Activated CD8-positive, alpha-beta memory T cell treated with anti-CD3 and anti-CD28 coated beads, Interleukin-2, amount 10 ng/mL, durations not matched to agents 7 days and 5 days (primary cell): ENCODE data around the gene TRIM71. TPM values are rescaled to one million over a fixed set of nuclear protein-coding genes. Genes with fewer than 3 reads are reported as not detected.
"Not testable (repeated sequence)": the region's sequence is repeated elsewhere in the genome, so short reads cannot be mapped to it uniquely, and the experiment has no call there.

ENCODE experiments used
- ATAC-seq: fragments of 150-1000 bp; cut with Tn5 transposase; one replicate; pipeline ENCODE4 v1.10.0; 2021; ENCODE audit warnings: moderate library complexity
- CTCF ChIA-PET: fragments of 350-600 bp; sonication (Branson Sonifier 250); formaldehyde crosslinking; loops from one replicate; lab custom pipeline; 2021; ENCODE audit warnings: antibody characterized with exemption; lab: Charles Lee
- DNase-seq: peaks from one replicate; pipeline ENCODE4 v3.0.0-alpha.2; 2020
- H3K27ac Mint-ChIP-seq: one replicate; pipeline ENCODE4 v1.8.0; 2021; ENCODE audit warnings: mild to moderate bottlenecking, mixed read lengths
- H3K27me3 Mint-ChIP-seq: one replicate; pipeline ENCODE4 v1.8.0; 2021; ENCODE audit warnings: mixed read lengths
- H3K36me3 Mint-ChIP-seq: one replicate; pipeline ENCODE4 v1.8.0; 2021; ENCODE audit warnings: mild to moderate bottlenecking, mixed read lengths
- H3K4me1 Mint-ChIP-seq: one replicate; pipeline ENCODE4 v1.8.0; 2021; ENCODE audit warnings: mixed read lengths
- H3K4me3 Mint-ChIP-seq: one replicate; pipeline ENCODE4 v1.8.0; 2021; ENCODE audit warnings: mild to moderate bottlenecking, moderate library complexity, mixed read lengths
- H3K9me3 Mint-ChIP-seq: one replicate; pipeline ENCODE4 v1.8.0; 2022; ENCODE audit warnings: low read depth, mixed read lengths
- total RNA-seq, 2 experiments: library from RNA; stranded (reverse); gene quantifications; one replicate each; pipeline ENCODE4 v1.2.3, GENCODE V29; 2021

The TRIM71 gene
- total RNA-seq, 2 experiments from 2014 or later, result 0.09 TPM; not detected in 1

DNA sequence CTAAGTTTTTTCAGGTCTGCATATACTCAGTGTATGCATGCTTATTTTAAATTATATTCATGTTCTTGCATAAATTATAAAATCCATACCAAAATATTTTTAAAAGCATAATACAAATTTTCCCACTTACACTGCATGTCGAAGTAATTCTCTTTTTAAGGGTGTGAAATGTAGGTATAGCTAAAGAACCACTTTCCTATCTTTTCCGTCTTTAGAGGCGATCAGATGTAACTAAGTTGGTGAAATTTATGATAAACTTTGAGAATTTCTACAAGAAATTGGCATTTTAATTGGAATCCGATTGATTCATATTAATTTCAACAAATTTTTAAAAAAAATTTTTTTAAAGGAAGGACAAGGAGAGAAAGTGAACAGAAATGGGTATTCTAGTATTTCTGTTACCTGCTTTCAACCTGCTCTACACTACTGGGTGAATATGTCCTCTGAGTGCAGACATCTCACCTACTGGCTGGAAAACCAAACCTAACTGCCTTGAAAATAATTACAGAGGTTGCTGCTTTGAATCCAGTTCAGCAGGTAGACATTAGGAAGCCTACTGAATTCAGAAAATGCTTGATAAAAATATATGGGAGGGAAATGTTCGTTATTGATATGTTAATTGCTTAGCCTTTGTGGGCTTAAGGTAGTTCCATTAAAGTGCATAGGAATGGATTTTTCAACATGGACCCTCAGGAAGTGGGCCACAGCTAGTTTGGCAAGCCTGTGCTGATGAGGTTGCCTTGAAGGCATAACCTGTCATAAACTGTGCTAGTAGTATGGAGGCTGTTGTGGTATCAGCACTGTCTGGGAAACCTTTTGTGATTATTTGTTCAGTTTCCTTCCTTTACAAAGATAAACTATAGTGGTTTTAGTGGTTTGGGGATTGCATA lies 5.1 kb downstream of the TRIM71 start:
- Mint-ChIP-seq H3K9me3 (no peaks in the 10 kb centered on the region), H3K27ac (no peak overlapping the region), H3K36me3 (peaks cover 1% of the 10 kb centered on the region), H3K4me3 (no peak overlapping the region), H3K27me3 (peaks cover 64% of the 10 kb centered on the region), H3K4me1 (peaks cover 7% of the 10 kb centered on the region)
- ATAC-seq, result no peak
- DNase-seq, result no peak
- CTCF ChIA-PET, result no interaction called here

DNA sequence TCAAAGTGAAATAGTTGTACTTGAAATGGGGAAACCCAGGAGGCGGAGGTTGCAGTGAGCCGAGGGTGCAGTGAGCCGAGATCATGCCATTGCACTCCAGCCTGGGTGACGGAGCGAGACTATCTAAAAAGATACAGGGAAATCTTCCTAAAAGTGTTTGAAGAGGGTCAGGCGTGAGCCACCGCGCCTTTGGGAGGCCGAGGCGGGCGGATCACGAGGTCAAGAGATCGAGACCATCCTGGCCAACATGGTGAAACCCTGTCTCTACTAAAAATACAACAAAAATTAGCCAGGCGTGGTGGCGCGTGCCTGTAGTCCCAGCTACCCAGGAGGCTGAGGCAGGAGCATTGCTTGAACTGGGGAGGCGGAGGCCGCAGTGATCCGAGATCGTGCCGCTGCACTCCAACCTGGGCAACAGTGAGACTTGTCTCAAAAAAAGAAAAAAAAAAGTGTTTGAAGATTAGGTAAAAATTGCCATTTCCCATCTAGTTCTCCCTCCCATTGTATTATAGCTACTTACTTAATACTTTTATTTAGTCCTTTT lies 5.9 kb downstream of the TRIM71 start:
- H3K9me3 Mint-ChIP-seq, H3K4me3 Mint-ChIP-seq, H3K4me1 Mint-ChIP-seq, ATAC-seq, DNase-seq, CTCF ChIA-PET, H3K27ac Mint-ChIP-seq, H3K36me3 Mint-ChIP-seq: not testable (repeated sequence)
- peaks cover 62% of the 10 kb centered on the region for H3K27me3 Mint-ChIP-seq

DNA sequence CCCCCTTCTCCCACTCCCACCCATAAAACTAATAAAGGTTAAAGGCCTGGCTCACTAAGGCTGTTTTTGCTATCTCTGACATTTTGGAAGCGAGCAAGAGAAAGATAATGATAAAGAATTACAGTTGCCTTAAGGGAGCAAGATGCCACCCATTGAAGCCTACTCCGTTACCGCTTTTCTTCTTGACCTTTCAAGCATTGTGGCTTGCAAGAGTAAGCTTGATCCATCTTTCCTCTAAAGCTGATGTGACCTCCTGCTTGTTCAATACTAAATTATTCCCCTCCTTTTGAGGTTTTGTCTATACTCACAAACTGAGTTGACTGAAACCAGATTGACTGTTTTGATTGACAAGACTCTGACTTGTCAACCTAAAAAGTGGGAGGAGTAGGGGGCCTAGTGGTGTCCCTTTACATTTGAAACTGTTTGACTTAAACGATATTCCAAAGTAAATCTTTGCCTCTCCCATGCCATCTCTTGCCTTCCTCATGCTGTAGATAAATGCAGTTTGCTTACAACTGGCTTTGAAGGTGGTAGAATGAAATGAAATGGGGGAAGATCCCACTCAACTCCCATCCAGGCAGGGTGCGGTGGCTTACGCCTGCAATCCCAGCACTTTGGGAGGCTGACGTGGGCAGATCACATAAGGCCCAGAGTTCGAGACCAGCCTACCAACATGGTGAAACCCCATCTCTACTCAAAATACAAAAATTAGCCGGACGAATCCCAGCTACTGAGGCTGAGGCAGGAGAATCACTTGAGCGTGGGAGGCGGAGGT lies 8.0 kb downstream of the TRIM71 start:
- CTCF ChIA-PET, result no interaction called here
- H3K4me1 Mint-ChIP-seq, result no peaks in the 10 kb centered on the region
- no peak for DNase-seq
- no peak overlapping the region for H3K4me3 Mint-ChIP-seq
- no peaks in the 10 kb centered on the region for H3K9me3 Mint-ChIP-seq
- ATAC-seq, result no peak
- H3K27me3 Mint-ChIP-seq, result peaks cover 52% of the 10 kb centered on the region
- no peak overlapping the region for H3K27ac Mint-ChIP-seq
- H3K36me3 Mint-ChIP-seq, result no peaks in the 10 kb centered on the region

DNA sequence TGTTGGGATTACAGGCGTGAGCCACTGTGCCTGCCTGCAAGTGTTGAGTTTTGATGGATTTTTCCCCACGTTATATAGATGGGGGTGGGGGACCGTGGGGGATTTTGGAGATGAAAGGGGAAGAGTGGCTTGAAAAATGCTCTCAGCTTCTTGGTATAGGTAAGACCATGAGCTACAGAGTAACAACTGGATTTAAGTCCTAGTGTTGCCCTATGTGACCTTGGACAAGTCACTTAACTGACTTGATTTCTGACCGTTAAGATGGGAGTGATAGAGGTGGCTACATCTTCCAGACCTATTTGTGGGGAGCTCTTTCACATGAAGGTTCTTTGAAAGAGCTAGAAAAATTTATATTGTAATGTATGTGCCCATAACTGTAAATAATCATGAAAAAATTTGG lies 13.3 kb downstream of the TRIM71 start:
- H3K27me3 Mint-ChIP-seq, result peaks cover 59% of the 10 kb centered on the region
- H3K36me3 Mint-ChIP-seq, result no peaks in the 10 kb centered on the region
- H3K9me3 Mint-ChIP-seq, result no peaks in the 10 kb centered on the region
- H3K4me3 Mint-ChIP-seq, result no peak overlapping the region
- DNase-seq (no peak), ATAC-seq (no peak)
- H3K27ac Mint-ChIP-seq, result no peak overlapping the region
- no peaks in the 10 kb centered on the region for H3K4me1 Mint-ChIP-seq
- CTCF ChIA-PET, result no interaction called here

DNA sequence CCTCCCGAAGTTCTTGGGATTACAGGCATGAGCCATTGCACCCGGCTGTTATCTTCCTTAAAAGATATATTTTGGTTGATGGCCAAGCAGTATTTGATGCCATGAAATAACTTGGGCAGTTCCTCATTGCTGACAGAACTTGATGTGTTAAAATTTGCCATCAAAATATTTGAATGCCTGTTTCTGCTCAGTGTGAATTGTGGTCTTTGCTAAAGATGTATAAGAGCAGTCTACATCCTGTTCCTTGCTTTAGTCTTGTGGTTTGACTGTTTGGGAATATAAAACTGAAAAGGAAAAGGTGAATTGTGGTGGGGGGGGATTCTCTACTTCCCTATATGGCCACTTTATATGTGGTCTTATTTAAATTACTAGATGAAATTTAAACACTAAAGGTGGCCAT lies 14.0 kb downstream of the TRIM71 start:
- CTCF ChIA-PET, result no interaction called here
- Mint-ChIP-seq H3K27ac (no peak overlapping the region), H3K4me1 (no peaks in the 10 kb centered on the region), H3K36me3 (no peaks in the 10 kb centered on the region), H3K4me3 (no peak overlapping the region), H3K9me3 (no peaks in the 10 kb centered on the region), H3K27me3 (peaks cover 64% of the 10 kb centered on the region)
- no peak for DNase-seq
- no peak for ATAC-seq

DNA sequence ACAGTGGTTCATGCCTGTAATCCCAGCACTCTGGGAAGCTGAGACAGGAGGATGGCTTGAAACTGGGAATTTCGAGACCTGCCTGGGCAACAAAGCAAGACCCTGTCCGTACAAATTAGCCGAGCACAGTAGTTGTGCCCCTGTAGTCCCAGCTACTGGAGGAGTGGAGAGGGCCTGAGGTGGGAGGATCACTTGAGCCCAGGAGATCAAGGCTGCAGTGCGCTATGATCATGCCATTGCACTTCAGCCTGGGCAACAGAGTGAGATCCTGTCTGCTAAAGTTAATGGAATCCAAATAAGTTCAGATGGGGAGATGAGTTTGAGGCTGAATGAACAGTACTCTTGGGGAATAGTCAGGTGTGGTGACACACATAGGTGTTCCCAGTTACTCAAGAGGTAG lies 14.4 kb downstream of the TRIM71 start:
- H3K36me3 Mint-ChIP-seq, result no peaks in the 10 kb centered on the region
- H3K9me3 Mint-ChIP-seq, result no peaks in the 10 kb centered on the region
- DNase-seq, result no peak
- no peak overlapping the region for H3K27ac Mint-ChIP-seq
- CTCF ChIA-PET, result no interaction called here
- ATAC-seq, result no peak
- peaks cover 64% of the 10 kb centered on the region for H3K27me3 Mint-ChIP-seq
- H3K4me3 Mint-ChIP-seq, result no peak overlapping the region
- no peaks in the 10 kb centered on the region for H3K4me1 Mint-ChIP-seq

DNA sequence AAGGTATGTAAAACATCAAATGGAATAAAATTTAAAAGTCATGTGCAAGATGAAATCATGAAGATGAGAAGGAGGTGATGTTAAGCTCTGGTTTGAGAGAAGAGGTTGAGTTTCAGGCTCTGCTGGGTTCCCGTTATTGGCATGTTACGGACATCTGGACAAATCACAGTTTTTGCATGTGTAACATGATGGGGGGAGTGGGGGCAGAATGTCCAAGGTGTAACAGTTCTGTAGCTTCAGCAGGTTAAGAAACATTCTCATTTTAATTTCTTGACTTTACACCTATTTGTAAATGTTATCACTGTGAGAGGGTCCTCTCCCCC lies 17.2 kb downstream of the TRIM71 start:
- CTCF ChIA-PET, result interaction anchor here (1.3 kb wide), 1 partner anchor 20 kb away, joined by 4 read pairs; no protein-coding TSS in a partner anchor
- Mint-ChIP-seq H3K27ac (no peak overlapping the region), H3K36me3 (no peaks in the 10 kb centered on the region), H3K4me1 (no peaks in the 10 kb centered on the region), H3K4me3 (no peak overlapping the region), H3K9me3 (no peaks in the 10 kb centered on the region), H3K27me3 (peaks cover 58% of the 10 kb centered on the region)
- ATAC-seq (no peak), DNase-seq (no peak)

DNA sequence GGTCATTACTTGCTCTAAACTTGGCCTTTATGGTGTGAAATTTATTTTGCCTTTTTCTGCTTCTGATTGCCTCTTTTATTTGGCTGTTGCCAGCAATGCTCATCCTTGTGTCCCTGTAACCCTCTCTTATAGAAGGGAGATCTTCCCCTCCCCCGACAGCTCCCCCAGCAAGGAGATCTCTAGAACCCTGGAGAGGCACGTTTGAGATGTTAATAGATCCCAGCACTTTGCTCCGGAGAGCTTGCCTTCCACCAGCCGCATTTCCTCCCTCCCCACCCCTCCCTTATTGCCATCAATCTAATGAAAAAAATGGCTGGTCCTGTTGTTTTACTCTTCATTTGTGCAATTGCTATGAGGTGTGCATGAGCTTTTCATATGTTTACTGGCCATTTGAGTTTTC lies 18.2 kb downstream of the TRIM71 start:
- Mint-ChIP-seq H3K4me3 (no peak overlapping the region), H3K27me3 (peaks cover 60% of the 10 kb centered on the region), H3K27ac (no peak overlapping the region), H3K9me3 (no peaks in the 10 kb centered on the region), H3K36me3 (no peaks in the 10 kb centered on the region), H3K4me1 (no peaks in the 10 kb centered on the region)
- DNase-seq (no peak), ATAC-seq (no peak)
- CTCF ChIA-PET, result no interaction called here

DNA sequence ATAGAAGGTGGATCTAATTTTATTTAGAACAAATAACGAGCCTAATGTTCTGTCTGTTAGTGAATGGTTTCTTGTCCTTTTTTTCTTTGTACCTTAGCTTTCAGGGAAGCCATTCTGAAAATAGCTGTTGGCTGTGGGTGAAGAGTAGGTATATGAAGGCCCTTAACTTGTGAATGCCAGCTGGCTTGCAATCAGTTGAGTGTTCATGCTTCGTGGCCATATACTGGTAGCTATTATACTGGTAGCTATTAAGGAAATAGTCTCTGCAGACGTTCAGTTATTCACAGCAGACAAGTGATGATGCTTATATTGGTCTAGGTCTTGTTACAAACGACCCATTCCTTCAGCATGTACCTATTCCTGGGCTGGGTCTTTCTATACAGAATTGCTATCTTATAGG lies 18.8 kb downstream of the TRIM71 start:
- ATAC-seq, result no peak
- no peak overlapping the region for H3K4me3 Mint-ChIP-seq
- DNase-seq, result no peak

DNA sequence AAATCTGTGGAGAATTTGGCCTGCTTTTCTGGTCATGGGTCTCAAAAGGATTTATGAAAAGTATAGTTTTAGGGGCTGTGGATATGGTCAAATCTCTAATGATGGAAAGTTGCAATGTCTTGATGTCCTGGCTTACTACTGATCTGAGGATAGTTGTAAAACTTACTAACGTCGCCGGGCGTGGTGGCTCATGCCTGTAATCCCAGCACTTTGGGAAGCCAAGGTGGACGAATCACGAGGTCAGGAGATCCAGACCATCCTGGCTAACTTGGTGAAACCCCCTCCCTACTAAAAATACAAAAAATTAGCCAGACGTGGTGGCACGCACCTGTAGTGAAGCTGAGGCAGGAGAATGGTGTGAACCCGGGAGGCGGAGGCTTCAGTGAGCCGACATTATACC lies 19.6 kb downstream of the TRIM71 start:
- Mint-ChIP-seq H3K4me3 (no peak overlapping the region), H3K27ac (no peak overlapping the region), H3K36me3 (no peaks in the 10 kb centered on the region), H3K27me3 (peaks cover 48% of the 10 kb centered on the region), H3K9me3 (no peaks in the 10 kb centered on the region), H3K4me1 (peaks cover 6% of the 10 kb centered on the region)
- DNase-seq (no peak), ATAC-seq (no peak)
- CTCF ChIA-PET, result no interaction called here

More for the DNA sequence above, 18.8 kb downstream of the TRIM71 start:
- Mint-ChIP-seq H3K36me3 (no peaks in the 10 kb centered on the region), H3K27ac (no peak overlapping the region), H3K27me3 (peaks cover 55% of the 10 kb centered on the region), H3K9me3 (no peaks in the 10 kb centered on the region), H3K4me1 (no peaks in the 10 kb centered on the region)
- CTCF ChIA-PET, result no interaction called here

DNA sequence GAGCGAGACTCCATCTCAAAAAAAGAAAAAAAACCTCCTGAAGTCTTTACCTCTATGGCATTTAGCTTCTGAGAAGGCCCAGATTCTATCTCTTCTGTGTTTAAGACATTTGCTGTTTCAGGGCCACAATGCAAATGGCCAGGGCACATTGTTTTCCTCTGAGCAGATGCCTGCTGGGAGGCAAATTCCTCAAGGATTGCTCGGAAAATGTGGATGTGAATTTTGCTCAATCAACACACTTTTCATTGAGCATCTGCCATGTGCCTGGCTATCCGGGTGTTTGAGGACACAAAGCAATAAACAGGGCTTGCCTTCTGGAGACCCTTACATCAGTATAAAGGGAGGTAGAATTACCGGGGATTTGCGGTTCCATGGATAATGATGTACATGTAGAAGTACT lies 20.0 kb downstream of the TRIM71 start:
- Mint-ChIP-seq H3K27me3 (peaks cover 47% of the 10 kb centered on the region), H3K4me1 (peaks cover 11% of the 10 kb centered on the region), H3K36me3 (no peaks in the 10 kb centered on the region), H3K27ac (no peak overlapping the region), H3K4me3 (no peak overlapping the region), H3K9me3 (no peaks in the 10 kb centered on the region)
- CTCF ChIA-PET, result no interaction called here
- ATAC-seq, result no peak
- DNase-seq, result no peak

DNA sequence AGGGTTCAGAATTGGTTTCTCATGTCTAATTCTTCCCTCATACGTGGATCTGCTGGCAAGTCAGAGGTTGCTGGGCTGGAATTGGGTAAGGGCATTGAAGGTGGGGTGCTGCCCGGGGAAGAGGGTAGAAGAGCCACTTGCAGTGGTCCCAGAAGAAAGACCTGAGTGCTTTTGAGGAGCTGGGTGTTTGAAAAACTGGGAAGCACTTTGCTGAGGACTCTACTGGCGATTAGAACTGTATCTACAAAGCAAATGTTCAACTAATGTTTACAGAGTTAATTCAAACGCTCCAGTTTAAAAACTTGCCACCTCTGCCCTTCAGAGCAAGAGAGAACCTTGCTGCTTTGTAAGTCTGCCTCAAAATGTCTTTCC lies 21.9 kb downstream of the TRIM71 start:
- Mint-ChIP-seq H3K27me3 (peaks cover 42% of the 10 kb centered on the region), H3K36me3 (no peaks in the 10 kb centered on the region), H3K9me3 (no peaks in the 10 kb centered on the region), H3K4me3 (no peak overlapping the region), H3K4me1 (peaks cover 15% of the 10 kb centered on the region), H3K27ac (no peak overlapping the region)
- ATAC-seq (no peak), DNase-seq (no peak)
- CTCF ChIA-PET, result no interaction called here

DNA sequence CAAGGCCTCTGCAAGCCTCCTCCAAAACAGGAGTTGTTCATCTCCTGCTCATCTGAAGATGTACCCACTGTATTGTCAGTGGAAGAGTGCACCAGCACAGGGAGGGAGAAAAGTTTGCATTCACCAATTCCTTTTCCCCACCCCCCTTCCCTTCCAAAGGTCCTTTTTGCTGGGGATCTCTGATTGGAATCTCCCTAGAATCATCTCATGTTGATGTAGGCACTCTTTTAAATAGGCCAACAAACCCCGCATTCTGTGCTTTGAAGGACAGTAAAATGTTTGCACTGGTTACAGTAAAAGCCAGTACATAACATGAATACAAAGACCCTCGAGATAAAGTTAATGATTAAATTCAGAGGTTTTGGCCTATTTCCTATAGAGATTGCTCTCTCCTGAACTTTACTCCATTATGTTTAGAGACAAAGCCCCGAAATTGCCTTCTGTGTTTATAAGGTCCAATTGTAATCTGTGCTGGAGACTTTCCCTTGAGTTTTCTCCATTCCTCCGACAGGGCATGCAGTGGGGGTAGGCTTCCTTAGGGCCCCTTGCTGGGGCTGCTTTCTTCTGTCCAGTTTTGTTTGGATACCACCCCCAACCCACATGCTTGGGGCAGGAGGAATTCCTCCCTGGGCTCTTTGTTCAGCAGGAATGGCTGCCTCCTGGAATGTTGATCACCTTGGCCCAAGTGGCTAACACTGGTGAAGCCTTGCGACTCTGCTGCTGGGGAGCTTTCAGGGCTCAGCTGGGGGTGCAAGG lies 22.5 kb downstream of the TRIM71 start:
- Mint-ChIP-seq H3K27ac (no peak overlapping the region), H3K4me1 (peaks cover 15% of the 10 kb centered on the region), H3K9me3 (no peaks in the 10 kb centered on the region), H3K36me3 (no peaks in the 10 kb centered on the region), H3K27me3 (peaks cover 41% of the 10 kb centered on the region), H3K4me3 (no peak overlapping the region)
- DNase-seq (no peak), ATAC-seq (no peak)
- CTCF ChIA-PET, result no interaction called here
